ENCODE data around the gene TP53BP1.

The TP53BP1 gene

DNA sequence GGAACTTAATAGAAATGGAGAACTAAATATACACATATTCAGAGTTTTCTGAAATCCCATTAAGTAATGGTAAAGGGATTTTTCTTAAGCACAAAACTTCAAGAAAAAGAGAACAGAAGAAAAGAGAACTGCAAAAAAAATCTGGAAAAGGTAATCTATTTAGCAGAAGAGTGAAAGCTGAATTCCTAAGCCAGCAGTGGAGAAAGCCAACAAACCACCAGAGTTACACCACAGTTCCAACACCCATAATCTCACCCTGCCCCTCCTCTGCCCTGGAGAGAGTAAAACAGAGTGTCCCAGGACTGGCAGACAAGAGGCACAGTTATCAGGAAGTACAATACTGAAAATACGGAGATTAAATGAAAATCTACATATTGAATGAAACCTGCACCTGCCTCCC is 29.4 kb downstream of the TP53BP1 start:
- no peak overlapping the region for H3K4me3 ChIP-seq (ENCODE audit: low read depth, low read length)
- no peak for TF ChIP-seq CTCF (IDR thresholded peaks at IDR 0.05; ENCODE audit: borderline replicate concordance, insufficient read depth, low read depth, low read length)

GRCh38 chr15:43449981-43450380 is 43.0 kb downstream of the TP53BP1 start:
- TF ChIP-seq CTCF (IDR thresholded peaks at IDR 0.05; ENCODE audit: borderline replicate concordance, insufficient read depth, low read depth, low read length): no peak
- H3K4me3 ChIP-seq (ENCODE audit: low read depth, low read length): no peak overlapping the region

- TF ChIP-seq CTCF (IDR thresholded peaks at IDR 0.05; ENCODE audit: borderline replicate concordance, insufficient read depth, low read depth, low read length): no peak
- H3K4me3 ChIP-seq (ENCODE audit: low read depth, low read length): no peak overlapping the region
Measured at GRCh38 chr15:43446344-43446743, 46.6 kb downstream of the TP53BP1 start.

- TF ChIP-seq CTCF (IDR thresholded peaks at IDR 0.05; ENCODE audit: borderline replicate concordance, insufficient read depth, low read depth, low read length): no peak
- H3K4me3 ChIP-seq (ENCODE audit: low read depth, low read length): no peak overlapping the region
Measured at GRCh38 chr15:43441316-43441715, 51.6 kb downstream of the TP53BP1 start.

DNA sequence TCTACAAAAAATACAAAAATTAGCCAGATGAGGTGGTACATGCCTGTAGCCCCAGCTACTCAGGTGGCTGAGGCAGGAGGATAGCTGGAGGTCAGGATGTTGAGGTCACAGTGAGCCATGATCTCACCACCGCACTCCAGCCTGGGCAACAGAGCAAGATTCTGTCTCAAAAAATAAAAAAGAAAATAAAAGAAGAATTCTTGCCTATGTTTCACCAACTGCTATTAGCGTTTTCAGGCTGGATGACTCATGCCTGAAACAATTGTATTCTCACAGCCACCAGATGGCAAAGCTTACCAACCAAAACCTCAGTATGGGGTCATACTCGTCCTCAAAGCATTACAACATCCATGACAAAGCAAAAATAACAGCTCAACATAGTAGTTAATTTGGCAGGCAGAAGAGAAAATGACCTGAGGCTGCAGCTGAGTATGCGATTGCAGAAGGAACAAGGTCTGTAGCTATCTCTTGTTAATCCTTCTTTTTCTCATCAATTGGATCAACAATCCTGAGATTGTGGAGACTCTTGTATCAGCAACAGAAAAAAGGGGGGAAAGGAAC is 52.2 kb downstream of the TP53BP1 start:
- H3K4me3 ChIP-seq (ENCODE audit: low read depth, low read length): no peak overlapping the region
- no peak for TF ChIP-seq CTCF (IDR thresholded peaks at IDR 0.05; ENCODE audit: borderline replicate concordance, insufficient read depth, low read depth, low read length)

- TF ChIP-seq CTCF (IDR thresholded peaks at IDR 0.05; ENCODE audit: borderline replicate concordance, insufficient read depth, low read depth, low read length): no peak
- no peak overlapping the region for H3K4me3 ChIP-seq (ENCODE audit: low read depth, low read length)
Measured at GRCh38 chr15:43439268-43439667, 53.7 kb downstream of the TP53BP1 start.

DNA sequence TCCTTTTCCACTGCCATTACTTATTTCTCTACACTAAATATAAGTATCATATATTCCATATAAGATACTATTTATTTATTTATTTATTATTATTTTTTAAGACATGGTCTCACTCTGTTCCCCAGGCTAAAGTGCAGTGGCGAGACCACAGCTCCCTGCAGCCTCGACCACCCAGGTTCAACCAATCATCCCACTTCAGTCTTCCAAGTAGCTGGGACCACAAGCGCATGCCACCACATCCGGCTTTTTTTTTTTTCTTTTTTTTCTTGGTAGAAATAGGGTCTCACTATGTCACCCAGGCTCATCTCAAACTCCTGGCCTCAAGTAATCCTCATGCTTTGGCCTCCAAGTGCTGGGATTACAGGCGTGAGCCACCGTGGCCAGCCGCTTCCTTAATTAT is 56.6 kb downstream of the TP53BP1 start:
- TF ChIP-seq CTCF (IDR thresholded peaks at IDR 0.05; ENCODE audit: borderline replicate concordance, insufficient read depth, low read depth, low read length): no peak

More for the DNA sequence above, 56.6 kb downstream of the TP53BP1 start:
- H3K4me3 ChIP-seq (ENCODE audit: low read depth, low read length): no peak overlapping the region

Data from GM12875 (cell line).